PFSK-1 (cell line): ENCODE data around the gene TOX2.

ENCODE experiments used
- FOXP2 ChIP-seq: optimal IDR thresholded peaks from 2 replicates; pipeline ENCODE3; 2011; ENCODE audit warnings: borderline replicate concordance, control low read depth, inconsistent platforms; ENCODE audit not compliant: insufficient read depth; ENCODE audit errors: extremely low read length, extremely low read depth
- POLR2AphosphoS5 ChIP-seq: IDR thresholded peaks from 2 replicates; pipeline ENCODE4 v1.6.1; 2012; ENCODE audit warnings: low read depth, mild to moderate bottlenecking, control low read depth, low read length, moderate library complexity
- TAF1 ChIP-seq: IDR thresholded peaks from 2 replicates; pipeline ENCODE4 v1.6.1; 2012; ENCODE audit warnings: low read length, control low read depth, borderline replicate concordance; ENCODE audit not compliant: insufficient read depth
- TF ChIP-seq, protein P1 (sequence below), 2 experiments: IDR thresholded peaks; 2 replicates each; pipeline versions ENCODE4 v1.6.1 to v1.8.0; 2011 to 2012; ENCODE audit warnings: low read depth in 2 of 2, low read length in 2 of 2, control low read depth in 1 of 2, inconsistent platforms in 1 of 2, mild to moderate bottlenecking in 1 of 2, moderate library complexity in 1 of 2; ENCODE audit not compliant: insufficient read depth in 1 of 2

DNA sequence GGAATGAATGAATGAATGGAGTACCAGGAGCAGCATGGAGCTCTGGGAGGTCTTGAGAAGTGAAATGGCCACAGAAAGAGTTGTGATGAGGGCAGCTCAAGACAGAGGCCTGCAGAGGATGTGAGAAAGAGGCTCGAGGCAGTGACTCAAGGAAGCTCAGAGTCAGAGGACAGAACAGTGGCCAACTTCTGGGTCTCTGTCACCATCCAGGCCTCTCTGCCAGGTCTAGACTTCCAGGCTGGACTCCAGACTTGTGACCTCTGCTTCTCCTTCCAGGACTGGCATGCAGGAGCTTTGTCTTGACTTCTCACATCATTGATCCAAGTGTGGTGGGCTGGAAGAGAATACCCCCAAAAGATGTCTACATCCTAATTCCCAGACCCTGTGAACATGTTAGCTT lies 119.8 kb downstream of the TOX2 start:
- TF ChIP-seq, protein P1, sequence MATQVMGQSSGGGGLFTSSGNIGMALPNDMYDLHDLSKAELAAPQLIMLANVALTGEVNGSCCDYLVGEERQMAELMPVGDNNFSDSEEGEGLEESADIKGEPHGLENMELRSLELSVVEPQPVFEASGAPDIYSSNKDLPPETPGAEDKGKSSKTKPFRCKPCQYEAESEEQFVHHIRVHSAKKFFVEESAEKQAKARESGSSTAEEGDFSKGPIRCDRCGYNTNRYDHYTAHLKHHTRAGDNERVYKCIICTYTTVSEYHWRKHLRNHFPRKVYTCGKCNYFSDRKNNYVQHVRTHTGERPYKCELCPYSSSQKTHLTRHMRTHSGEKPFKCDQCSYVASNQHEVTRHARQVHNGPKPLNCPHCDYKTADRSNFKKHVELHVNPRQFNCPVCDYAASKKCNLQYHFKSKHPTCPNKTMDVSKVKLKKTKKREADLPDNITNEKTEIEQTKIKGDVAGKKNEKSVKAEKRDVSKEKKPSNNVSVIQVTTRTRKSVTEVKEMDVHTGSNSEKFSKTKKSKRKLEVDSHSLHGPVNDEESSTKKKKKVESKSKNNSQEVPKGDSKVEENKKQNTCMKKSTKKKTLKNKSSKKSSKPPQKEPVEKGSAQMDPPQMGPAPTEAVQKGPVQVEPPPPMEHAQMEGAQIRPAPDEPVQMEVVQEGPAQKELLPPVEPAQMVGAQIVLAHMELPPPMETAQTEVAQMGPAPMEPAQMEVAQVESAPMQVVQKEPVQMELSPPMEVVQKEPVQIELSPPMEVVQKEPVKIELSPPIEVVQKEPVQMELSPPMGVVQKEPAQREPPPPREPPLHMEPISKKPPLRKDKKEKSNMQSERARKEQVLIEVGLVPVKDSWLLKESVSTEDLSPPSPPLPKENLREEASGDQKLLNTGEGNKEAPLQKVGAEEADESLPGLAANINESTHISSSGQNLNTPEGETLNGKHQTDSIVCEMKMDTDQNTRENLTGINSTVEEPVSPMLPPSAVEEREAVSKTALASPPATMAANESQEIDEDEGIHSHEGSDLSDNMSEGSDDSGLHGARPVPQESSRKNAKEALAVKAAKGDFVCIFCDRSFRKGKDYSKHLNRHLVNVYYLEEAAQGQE (IDR thresholded peaks at IDR 0.05; ENCODE audit: insufficient read depth in 1 of 2, low read depth in 2 of 2, low read length in 2 of 2): no peak
- TF ChIP-seq POLR2AphosphoS5: no peak
- no peak for TF ChIP-seq FOXP2
- TF ChIP-seq TAF1: no peak
